Caco-2 (cell line): ENCODE results near the gene ARHGEF7. TPM values are rescaled to one million over a fixed set of nuclear protein-coding genes. Genes with fewer than 3 reads are reported as not detected.

ENCODE experiments used
- Bru-seq: library from RNA; stranded (reverse); fragments of 400-500 nt; gene quantifications from one replicate; lab custom pipeline; 2021; lab: Mats Ljungman, UMichigan
- BruChase-seq, 2 experiments: library from RNA; stranded (reverse); fragments of 400-500 nt; gene quantifications; one replicate each; lab custom pipeline; 2021; lab: Mats Ljungman, UMichigan
- BruUV-seq: library from RNA; stranded (reverse); fragments of 400-500 nt; replicated peaks from 2 replicates; lab custom pipeline; 2021; lab: Mats Ljungman, UMichigan
- CTCF ChIA-PET: fragments of 300-600 bp; sonication (Branson Sonifier 250); formaldehyde crosslinking; loops from one replicate; lab custom pipeline; 2022; ENCODE audit warnings: antibody characterized with exemption; lab: Charles Lee
- POLR2A ChIA-PET: fragments of 300-600 bp; sonication (Branson Sonifier 250); formaldehyde crosslinking; loops from one replicate; lab custom pipeline; 2022; ENCODE audit warnings: antibody characterized with exemption; lab: Charles Lee
- DNase-seq, 2 experiments: peaks; one replicate each; pipeline versions ENCODE4 v3.0.0 to v3.0.0-alpha.2; 2020 to 2022
- H3K27me3 ChIP-seq: replicated peaks from 2 replicates; pipeline ENCODE4 v1.6.0; 2011; ENCODE audit warnings: low read length; ENCODE audit not compliant: control insufficient read depth, insufficient read depth
- H3K36me3 ChIP-seq: 2 replicates; pipeline ENCODE4 v1.5.1; 2011; ENCODE audit warnings: low read length; ENCODE audit not compliant: control insufficient read depth, insufficient read depth
- H3K4me1 ChIP-seq: fragments of 250-450 bp; sonication (Bioruptor Pico); 2 replicates; pipeline ENCODE4 v1.5.1; 2020; ENCODE audit warnings: mild to moderate bottlenecking
- H3K4me3 ChIP-seq: 2 replicates; pipeline ENCODE4 v1.5.1; 2011; ENCODE audit warnings: low read depth, mild to moderate bottlenecking, control low read depth, low read length
- H3K9me3 ChIP-seq: fragments of 250-450 bp; sonication (Bioruptor Pico); 2 replicates; pipeline ENCODE4 v1.5.1; 2020; ENCODE audit warnings: mild to moderate bottlenecking, moderate library complexity
- H3K27ac Mint-ChIP-seq: one replicate; pipeline ENCODE4 v1.8.0; 2022; ENCODE audit warnings: mixed read lengths; ENCODE audit not compliant: unreplicated experiment
- H3K27me3 Mint-ChIP-seq: one replicate; pipeline ENCODE4 v1.8.0; 2022; ENCODE audit warnings: mixed read lengths; ENCODE audit not compliant: insufficient read depth, unreplicated experiment
- H3K36me3 Mint-ChIP-seq: one replicate; pipeline ENCODE4 v1.8.0; 2022; ENCODE audit warnings: mild to moderate bottlenecking, mixed read lengths; ENCODE audit not compliant: insufficient read depth, unreplicated experiment
- H3K4me1 Mint-ChIP-seq: one replicate; pipeline ENCODE4 v1.8.0; 2022; ENCODE audit warnings: low read depth, mixed read lengths; ENCODE audit not compliant: unreplicated experiment
- H3K4me3 Mint-ChIP-seq: one replicate; pipeline ENCODE4 v1.8.0; 2022; ENCODE audit warnings: mild to moderate bottlenecking, moderate library complexity, mixed read lengths; ENCODE audit not compliant: unreplicated experiment
- H3K9me3 Mint-ChIP-seq: one replicate; pipeline ENCODE4 v1.8.0; 2022; ENCODE audit warnings: mixed read lengths; ENCODE audit not compliant: unreplicated experiment
- CTCF ChIP-seq, 2 experiments: fragments of 200-600 bp in 1 of 2; IDR thresholded peaks; 1 replicate in 1 of 2; 2 replicates in 1 of 2; pipeline versions ENCODE4 v1.5.1 to v1.8.0; 2011 to 2022; ENCODE audit warnings: antibody characterized with exemption in 1 of 2, control low read depth in 1 of 2, inconsistent platforms in 1 of 2, low read depth in 1 of 2, low read length in 1 of 2, mild to moderate bottlenecking in 1 of 2, moderate library complexity in 1 of 2; ENCODE audit not compliant: insufficient read depth in 1 of 2, severe bottlenecking in 1 of 2, unreplicated experiment in 1 of 2
- intact Hi-C: fragments of 100-400 bp; cut with micrococcal nuclease; formaldehyde crosslinking; loops from one replicate; pipeline ENCODE4 v1.10.0; 2022; ENCODE audit not compliant: unreplicated experiment
- long read RNA-seq: library from polyadenylated mRNA; stranded (forward); transcript quantifications from one replicate; pipeline ENCODE4 v2.0.0, GENCODE V29; 2022
- total RNA-seq: library from RNA; stranded (reverse); gene quantifications from 2 replicates; pipeline ENCODE4 v1.2.3, GENCODE V29; 2022

Gene ARHGEF7
- 60.5 and 65.7 TPM in 2 replicates for total RNA-seq
- percentile 88 among the genes with signal in this experiment for Bru-seq, nascent RNA
- percentile 82 among the genes with signal in this experiment for BruChase-seq, experiment 1, labeled RNA remaining after a 2-hour chase
- percentile 71 among the genes with signal in this experiment for BruChase-seq, experiment 2, labeled RNA remaining after a 6-hour chase
- long read RNA-seq, partial matches to known transcripts: 12 of 14 reads
- long read RNA-seq, other reads (novel, unspliced or antisense): 2 of 14 reads

GRCh38 chr13:111115061-111115964 is at the start of gene ARHGEF7:
Gene ARHGEF7 (plus strand): TSS chr13:111115310. CDS start chr13:111115527, 217 bp downstream.
- H3K4me1 Mint-ChIP-seq: no peaks in the 10 kb centered on the region
- DNase-seq: peak in 1 of 2 experiments; percentile 19
- POLR2A ChIA-PET: no interaction called here
- no peak within 1 kb of the TSS for H3K27ac Mint-ChIP-seq
- peaks cover 6% of the 10 kb centered on the region for H3K27me3 ChIP-seq
- H3K27me3 Mint-ChIP-seq: peaks cover 43% of the 10 kb centered on the region
- no peaks in the 10 kb centered on the region for H3K9me3 Mint-ChIP-seq
- CTCF ChIA-PET: no interaction called here
- BruUV-seq: no TSS peak
- H3K36me3 ChIP-seq: no peaks in the 10 kb centered on the region
- no peak for TF ChIP-seq CTCF (IDR thresholded peaks at IDR 0.05; ENCODE audit: insufficient read depth in 1 of 2, low read depth in 1 of 2, low read length in 1 of 2, severe bottlenecking in 1 of 2, unreplicated experiment in 1 of 2)
- H3K4me3 Mint-ChIP-seq: peak within 1 kb of the TSS; percentile 79
- no peaks in the 10 kb centered on the region for H3K9me3 ChIP-seq
- intact Hi-C loops: no loop called here
- H3K4me1 ChIP-seq: peaks cover 11% of the 10 kb centered on the region; the same call in 1 of the 2 replicates
- H3K36me3 Mint-ChIP-seq: no peaks in the 10 kb centered on the region
- H3K4me3 ChIP-seq: peak within 1 kb of the TSS; percentile 39

- no peaks in the 10 kb centered on the region for H3K4me1 ChIP-seq
- no peak overlapping the region for H3K4me3 ChIP-seq
- Mint-ChIP-seq H3K4me1 (no peaks in the 10 kb centered on the region), H3K27me3 (peaks cover 2% of the 10 kb centered on the region), H3K9me3 (peaks cover 12% of the 10 kb centered on the region), H3K4me3 (no peak overlapping the region), H3K27ac (no peak overlapping the region), H3K36me3 (peaks cover under 1% of the 10 kb centered on the region)
- no peak for DNase-seq
- CTCF ChIA-PET: no interaction called here
- no peaks in the 10 kb centered on the region for H3K36me3 ChIP-seq
- no peaks in the 10 kb centered on the region for H3K27me3 ChIP-seq
- intact Hi-C loops: loop anchor here (5.0 kb wide), 1 partner anchor 87 kb away; no protein-coding TSS in a partner anchor
- BruUV-seq: no TSS peak
- TF ChIP-seq CTCF (IDR thresholded peaks at IDR 0.05; ENCODE audit: insufficient read depth in 1 of 2, low read depth in 1 of 2, low read length in 1 of 2, severe bottlenecking in 1 of 2, unreplicated experiment in 1 of 2): no peak
- H3K9me3 ChIP-seq: no peaks in the 10 kb centered on the region
- POLR2A ChIA-PET: no interaction called here
Observed at GRCh38 chr13:111065698-111066097, 49.4 kb upstream of the ARHGEF7 start.

- no TSS peak for BruUV-seq
- Mint-ChIP-seq H3K9me3 (peaks cover 20% of the 10 kb centered on the region), H3K27ac (no peak overlapping the region), H3K4me3 (peak overlapping the region; percentile 74), H3K27me3 (peaks cover 2% of the 10 kb centered on the region), H3K4me1 (no peaks in the 10 kb centered on the region), H3K36me3 (peaks cover 4% of the 10 kb centered on the region)
- no peaks in the 10 kb centered on the region for H3K36me3 ChIP-seq
- intact Hi-C loops: loop anchor here (5.0 kb wide), 1 partner anchor 86 kb away; no protein-coding TSS in a partner anchor
- ChIA-PET CTCF (interaction anchor here (0.6 to 1.7 kb wide), 2 partner anchors 13 to 151 kb away, joined by 4 to 10 read pairs; partner anchors contain the start of gene ANKRD10), POLR2A (no interaction called here)
- 0 out of 2 replicates have a peak, but pooled peaks cover 3% of the 10 kb centered on the region for H3K9me3 ChIP-seq
- no peaks in the 10 kb centered on the region for H3K27me3 ChIP-seq
- no peak overlapping the region for H3K4me3 ChIP-seq
- DNase-seq: no peak
- no peak for TF ChIP-seq CTCF (IDR thresholded peaks at IDR 0.05; ENCODE audit: insufficient read depth in 1 of 2, low read depth in 1 of 2, low read length in 1 of 2, severe bottlenecking in 1 of 2, unreplicated experiment in 1 of 2)
- no peaks in the 10 kb centered on the region for H3K4me1 ChIP-seq
Observed at GRCh38 chr13:111066544-111066943, 48.6 kb upstream of the ARHGEF7 start.
